ENCODE results near the gene RALGDS. TPM values are rescaled to one million over a fixed set of nuclear protein-coding genes. Genes with fewer than 3 reads are reported as not detected.
A peak's percentile ranks its signal among the peaks of the same experiment; 100 is the strongest.

Gene RALGDS
- polyA plus RNA-seq, 1 donor (not counting 4 experiments of a cell fraction or from before 2014, with no cell fraction given), result 22.6 TPM

GRCh38 chr9:133103987-133104505, 17.0 kb downstream of the RALGDS start:
- dilution Hi-C loops (cut with MboI; ENCODE audit: extremely low pct_ligation_motif_present, low sequenced_read_pairs), result no loop called here
- no peak overlapping the region for H2AFZ ChIP-seq (ENCODE audit: control insufficient read depth, low read length)
- H4K20me1 ChIP-seq (ENCODE audit: control insufficient read depth, extremely low read depth, insufficient read depth, low read length), result no peaks in the 10 kb centered on the region
- no peak overlapping the region for H3K4me3 ChIP-seq (ENCODE audit: control insufficient read depth in 2 of 3, extremely low read depth in 1 of 3, insufficient read depth in 2 of 3, low read depth in 1 of 3, low read length in 3 of 3)
- no peak overlapping the region for H3K27ac ChIP-seq (ENCODE audit: control insufficient read depth, insufficient read depth, low read length)
- no peaks in the 10 kb centered on the region for H3K4me1 ChIP-seq (ENCODE audit: control insufficient read depth, extremely low read depth, insufficient read depth, low read length)
- FAIRE-seq, result no peak
- H3K79me2 ChIP-seq (ENCODE audit: control insufficient read depth, insufficient read depth, low read length), result no peaks in the 10 kb centered on the region
- TF ChIP-seq EZH2 (IDR thresholded peaks at IDR 0.05; ENCODE audit: low read length), result no peak
- TF ChIP-seq CTCF (optimal IDR thresholded peaks at IDR 0.05 in 1 of 3, IDR thresholded peaks at IDR 0.05 in 1 of 3, conservative IDR thresholded peaks at IDR 0.05 in 1 of 3; ENCODE audit: extremely low read depth in 1 of 3, insufficient read depth in 2 of 3, low read length in 3 of 3), result no peak
- no peak overlapping the region for H3K9ac ChIP-seq (ENCODE audit: control insufficient read depth, extremely low read depth, insufficient read depth, low read length)
- no peaks in the 10 kb centered on the region for H3K9me1 ChIP-seq (ENCODE audit: control insufficient read depth, extremely low read depth, insufficient read depth, low read length)
- H3K9me3 ChIP-seq (ENCODE audit: control insufficient read depth, low read depth, low read length), result no peaks in the 10 kb centered on the region
- no peaks in the 10 kb centered on the region for H3K27me3 ChIP-seq (ENCODE audit: control insufficient read depth, extremely low read depth, insufficient read depth, low read length)
- H3K36me3 ChIP-seq (ENCODE audit: control insufficient read depth in 2 of 2, extremely low read depth in 1 of 2, insufficient read depth in 2 of 2, low read length in 2 of 2), result peaks cover 44 to 51% of the 10 kb centered on the region in 2 experiments
- DNase-seq (ENCODE audit: low read depth, low spot score), result no peak
- H3K4me2 ChIP-seq (ENCODE audit: control insufficient read depth, extremely low read depth, insufficient read depth, low read depth, low read length), result no peak overlapping the region

GRCh38 chr9:133103183-133103986, 17.7 kb downstream of the RALGDS start:
- peak; percentile 9 for FAIRE-seq
- no peak overlapping the region for H3K9ac ChIP-seq (ENCODE audit: control insufficient read depth, extremely low read depth, insufficient read depth, low read length)

More at GRCh38 chr9:133103183-133103986, 17.7 kb downstream of the RALGDS start:
- no peaks in the 10 kb centered on the region for H3K9me3 ChIP-seq (ENCODE audit: control insufficient read depth, low read depth, low read length)
- no peaks in the 10 kb centered on the region for H3K4me1 ChIP-seq (ENCODE audit: control insufficient read depth, extremely low read depth, insufficient read depth, low read length)
- no peak for DNase-seq (ENCODE audit: low read depth, low spot score)
- no peaks in the 10 kb centered on the region for H3K79me2 ChIP-seq (ENCODE audit: control insufficient read depth, insufficient read depth, low read length)
- no peaks in the 10 kb centered on the region for H3K27me3 ChIP-seq (ENCODE audit: control insufficient read depth, extremely low read depth, insufficient read depth, low read length)
- H3K27ac ChIP-seq (ENCODE audit: control insufficient read depth, insufficient read depth, low read length), result no peak overlapping the region
- H3K4me2 ChIP-seq (ENCODE audit: control insufficient read depth, extremely low read depth, insufficient read depth, low read depth, low read length), result no peak overlapping the region
- dilution Hi-C loops (cut with MboI; ENCODE audit: extremely low pct_ligation_motif_present, low sequenced_read_pairs), result no loop called here
- H3K36me3 ChIP-seq (ENCODE audit: control insufficient read depth in 2 of 2, extremely low read depth in 1 of 2, insufficient read depth in 2 of 2, low read length in 2 of 2), result peaks cover 51 to 52% of the 10 kb centered on the region in 2 experiments
- no peak overlapping the region for H2AFZ ChIP-seq (ENCODE audit: control insufficient read depth, low read length)
- H3K4me3 ChIP-seq (ENCODE audit: control insufficient read depth in 2 of 3, extremely low read depth in 1 of 3, insufficient read depth in 2 of 3, low read depth in 1 of 3, low read length in 3 of 3), result no peak overlapping the region
- H3K9me1 ChIP-seq (ENCODE audit: control insufficient read depth, extremely low read depth, insufficient read depth, low read length), result no peaks in the 10 kb centered on the region
- no peaks in the 10 kb centered on the region for H4K20me1 ChIP-seq (ENCODE audit: control insufficient read depth, extremely low read depth, insufficient read depth, low read length)
- TF ChIP-seq CTCF (optimal IDR thresholded peaks at IDR 0.05 in 1 of 3, IDR thresholded peaks at IDR 0.05 in 1 of 3, conservative IDR thresholded peaks at IDR 0.05 in 1 of 3; ENCODE audit: extremely low read depth in 1 of 3, insufficient read depth in 2 of 3, low read length in 3 of 3), result peak; percentile 87 to 95 (median 95)
- no peak for TF ChIP-seq EZH2 (IDR thresholded peaks at IDR 0.05; ENCODE audit: low read length)
